Left forelimb (tissue), 1 donor: Measurements from ENCODE around the gene CCDC34.
"Not testable (repeated sequence)": the region's sequence is repeated elsewhere in the genome, so short reads cannot be mapped to it uniquely, and the experiment has no call there.

ENCODE experiments used
- DNase-seq: peaks from one replicate; pipeline ENCODE4 v3.0.0-alpha.2; 2018; ENCODE audit warnings: low spot score

CCDC34 gene

DNA sequence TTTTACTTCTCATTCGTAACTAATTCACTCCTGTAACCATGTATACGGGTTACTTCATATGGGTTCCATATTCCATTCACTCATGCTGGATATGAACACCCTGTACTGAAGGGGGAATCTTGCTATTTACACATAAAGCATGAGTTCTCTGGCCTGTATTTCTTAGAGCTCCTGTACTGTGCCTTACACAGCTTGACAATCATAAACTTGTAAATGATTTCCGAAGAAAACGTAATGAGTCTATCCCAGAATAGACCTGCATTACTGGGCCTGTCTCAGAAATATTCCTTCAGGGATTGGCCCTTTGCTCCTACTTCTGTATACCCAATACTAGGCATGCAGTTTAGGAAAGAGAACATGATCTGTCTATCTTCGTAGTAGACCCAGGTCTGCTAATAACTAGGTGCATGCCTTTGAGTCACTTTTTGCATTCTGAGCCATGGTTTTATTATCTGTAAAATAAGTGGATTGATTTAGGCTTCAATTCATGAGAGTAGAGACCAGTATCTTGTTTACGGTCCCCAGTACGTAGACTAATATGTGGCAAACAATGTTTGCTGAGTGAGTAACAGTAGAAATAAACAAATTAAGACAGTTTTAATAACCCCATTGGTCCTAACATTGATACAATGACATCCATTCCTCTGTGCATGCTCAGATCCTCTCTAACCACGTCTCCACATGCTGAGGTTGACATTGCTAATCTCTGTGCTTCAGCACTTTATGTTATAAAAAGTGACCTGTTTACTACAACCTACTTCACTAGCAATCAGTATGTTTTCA lies 1.2 kb downstream of the CCDC34 start:
- DNase-seq: no peak

DNA sequence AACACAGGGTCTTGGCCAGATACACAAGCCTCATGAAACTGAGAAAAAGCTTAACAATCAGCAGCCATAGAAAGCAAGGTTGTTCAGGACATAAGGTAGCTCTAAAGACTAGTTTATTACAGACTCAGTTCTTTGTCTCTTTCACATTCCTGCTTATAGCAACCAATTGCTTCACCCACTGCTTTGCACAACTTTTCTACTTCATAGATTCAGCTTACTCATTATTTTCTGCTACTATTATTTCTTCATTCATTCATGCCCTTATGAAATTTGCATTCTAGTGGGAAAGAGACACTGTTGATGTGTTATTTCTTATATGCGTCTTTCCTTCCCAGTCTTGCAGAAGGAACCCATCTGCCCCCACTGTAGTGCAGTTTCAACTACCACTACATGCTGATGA lies 4.7 kb downstream of the CCDC34 start:
- DNase-seq: no peak

DNA sequence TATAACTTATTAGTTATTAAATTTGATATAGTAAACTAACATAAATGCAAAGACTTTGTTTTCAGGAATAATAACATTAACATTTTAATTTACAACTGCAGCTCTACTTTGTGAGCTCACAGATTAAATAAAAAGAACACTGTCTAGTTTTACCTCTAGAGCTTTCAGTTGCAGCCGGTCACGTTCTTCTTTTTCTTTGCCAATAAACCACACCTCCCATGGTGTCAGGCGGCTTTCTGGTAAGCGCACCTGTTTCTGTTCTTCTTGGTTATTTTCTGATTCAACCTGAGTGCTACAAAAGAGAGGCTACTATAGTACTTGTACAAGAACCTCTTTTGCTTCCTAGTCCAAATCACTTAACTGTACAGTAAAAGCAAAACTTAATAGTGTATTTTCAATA lies 5.8 kb downstream of the CCDC34 start:
- DNase-seq: no peak

DNA sequence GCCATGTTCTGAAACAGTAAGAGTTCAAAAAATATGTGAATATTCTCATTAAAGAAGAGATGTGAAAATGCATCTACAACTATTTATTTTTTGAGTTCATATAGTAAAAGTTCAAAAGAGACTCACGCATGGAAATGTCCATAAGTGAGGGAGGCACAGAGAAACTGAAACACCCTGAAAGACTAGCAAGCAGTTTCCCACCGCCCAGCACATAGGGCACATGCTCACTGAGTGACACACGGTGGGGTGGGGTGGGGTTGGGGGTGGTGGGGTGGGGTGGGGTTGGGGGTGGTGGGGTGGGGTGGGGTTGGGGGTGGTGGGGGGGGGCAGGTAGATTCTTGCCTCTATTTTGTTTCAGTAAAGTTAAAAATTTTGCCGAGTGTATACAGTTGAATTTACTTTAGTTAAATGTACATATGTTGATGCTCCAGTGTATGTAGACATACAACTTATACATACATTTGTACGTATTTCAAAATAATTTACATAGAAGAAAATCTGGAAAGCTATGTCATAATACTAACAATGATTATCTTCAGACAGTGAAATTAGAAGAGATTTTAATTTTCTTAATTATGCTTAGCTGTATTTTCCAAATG lies 6.3 kb downstream of the CCDC34 start:
- no peak for DNase-seq

DNA sequence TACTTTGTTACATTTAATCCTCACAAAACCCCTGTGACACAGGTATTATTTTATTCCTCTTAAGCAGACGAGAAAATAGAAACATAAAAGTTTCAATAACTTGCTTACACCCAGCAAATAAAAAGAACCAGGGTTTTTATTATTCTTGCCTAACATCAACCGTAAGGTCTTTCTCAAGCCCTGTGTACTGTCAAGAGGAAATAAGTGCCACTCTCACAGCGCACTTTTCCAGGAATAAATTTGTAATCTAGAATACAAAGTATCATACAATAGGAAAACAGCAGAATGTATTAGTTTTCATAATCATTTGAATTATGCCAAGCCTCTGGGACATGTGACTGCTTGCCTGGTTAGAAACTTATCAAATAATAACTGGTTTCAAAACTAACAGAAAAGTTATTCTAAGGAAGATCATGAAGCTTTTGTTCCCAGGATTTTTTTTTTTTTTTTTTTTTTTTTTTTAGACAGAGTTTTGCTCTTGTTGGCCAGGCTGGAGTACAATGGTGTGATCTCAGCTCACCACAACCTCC lies 7.4 kb downstream of the CCDC34 start:
- no peak for DNase-seq

DNA sequence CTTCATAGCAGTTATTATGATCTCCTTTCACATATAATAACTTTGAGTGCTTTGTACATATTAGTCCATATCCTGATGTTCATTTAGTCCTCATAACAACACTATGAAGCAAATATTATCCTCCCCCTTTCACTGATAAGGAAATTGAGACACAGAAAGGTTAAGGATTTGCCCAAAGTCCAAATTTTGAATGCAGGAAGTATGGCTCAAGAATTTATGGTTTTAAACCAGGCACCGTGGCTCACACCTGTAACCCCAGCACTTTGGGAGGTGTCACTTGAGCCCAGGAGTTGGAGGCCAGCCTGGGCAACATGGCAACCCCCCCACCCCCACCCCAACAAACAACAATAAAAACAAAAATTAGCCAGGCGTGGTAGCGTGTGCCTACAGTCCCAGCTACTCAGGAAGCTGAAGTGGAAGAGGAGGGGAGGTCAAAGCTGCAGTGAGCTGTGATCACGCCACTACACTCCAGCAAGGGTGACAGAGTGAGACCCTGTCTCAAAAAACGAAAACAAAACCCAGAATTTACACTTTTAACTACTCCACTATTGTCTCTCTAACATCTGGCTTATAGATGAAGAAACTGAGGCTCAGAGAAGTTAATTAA lies 8.6 kb downstream of the CCDC34 start:
- no peak for DNase-seq

DNA sequence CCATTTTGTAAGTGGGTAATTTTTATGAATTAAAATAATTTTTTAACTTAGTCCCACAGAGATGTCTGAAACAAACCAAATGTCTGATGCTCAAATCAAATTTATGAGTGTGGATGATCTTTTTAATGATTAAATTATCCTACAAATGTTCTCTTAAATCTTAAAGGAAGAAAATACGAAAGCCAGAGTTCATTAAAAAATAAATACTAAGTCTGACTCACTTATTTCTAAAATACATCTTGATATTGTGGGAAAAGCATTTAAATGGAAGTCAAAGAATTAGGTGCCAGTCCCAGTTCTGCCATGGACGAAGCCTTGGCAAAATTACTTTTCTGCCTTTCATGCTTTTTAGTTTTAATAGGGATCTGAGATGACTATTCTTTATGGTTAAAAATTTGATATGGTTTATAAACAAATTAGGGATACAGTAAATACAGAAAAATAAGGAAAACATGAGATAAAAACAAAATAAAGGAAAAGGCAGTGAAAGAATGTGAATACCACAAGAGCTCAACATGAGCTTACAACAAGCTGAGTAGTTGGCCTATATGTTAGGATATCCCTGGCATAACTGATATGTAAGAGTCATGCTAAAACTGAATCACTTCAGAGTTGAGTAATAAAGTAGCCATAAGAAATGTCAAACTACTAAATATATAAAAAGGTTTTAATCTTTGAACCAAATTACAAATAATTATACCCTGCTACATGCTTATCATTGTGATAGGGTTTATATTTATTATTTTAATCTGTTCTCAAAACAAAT lies 9.2 kb downstream of the CCDC34 start:
- no peak for DNase-seq

DNA sequence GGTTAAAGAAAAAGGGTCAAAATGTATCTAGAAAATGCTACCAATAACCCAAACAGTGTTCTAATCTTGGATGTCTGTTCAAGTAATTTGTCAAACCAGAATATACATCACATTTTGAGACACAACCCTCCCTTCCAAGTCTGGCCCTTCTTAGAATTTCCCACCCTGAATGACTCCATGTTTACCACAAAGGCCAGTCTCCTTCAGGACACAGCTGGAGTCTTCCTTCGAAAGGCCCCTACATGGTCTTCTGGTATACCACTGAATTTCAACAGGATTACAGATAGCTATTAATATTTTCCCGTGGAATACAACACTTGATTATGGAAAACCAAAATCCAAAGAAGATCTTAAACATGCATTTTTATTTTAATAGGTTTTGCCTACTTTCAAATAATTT lies 10.2 kb downstream of the CCDC34 start:
- no peak for DNase-seq

DNA sequence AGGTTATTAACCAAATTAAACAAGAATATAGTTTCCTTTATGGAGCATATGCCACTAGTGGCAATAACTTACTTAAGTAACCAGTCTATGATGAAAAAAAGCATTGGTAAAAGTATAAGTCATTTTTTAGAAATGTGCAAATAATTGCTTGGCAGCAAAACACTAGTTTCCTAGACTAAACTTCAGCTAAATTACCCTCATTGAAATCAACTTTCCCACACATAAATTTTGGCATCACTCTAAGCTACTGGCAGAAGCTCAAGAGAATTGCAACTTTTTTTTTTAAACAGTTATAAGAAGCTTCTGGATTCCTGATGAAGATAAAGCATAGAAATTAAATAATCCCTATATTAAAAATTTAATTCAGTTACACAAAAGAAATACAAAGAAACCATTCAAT lies 12.5 kb downstream of the CCDC34 start:
- no peak for DNase-seq

DNA sequence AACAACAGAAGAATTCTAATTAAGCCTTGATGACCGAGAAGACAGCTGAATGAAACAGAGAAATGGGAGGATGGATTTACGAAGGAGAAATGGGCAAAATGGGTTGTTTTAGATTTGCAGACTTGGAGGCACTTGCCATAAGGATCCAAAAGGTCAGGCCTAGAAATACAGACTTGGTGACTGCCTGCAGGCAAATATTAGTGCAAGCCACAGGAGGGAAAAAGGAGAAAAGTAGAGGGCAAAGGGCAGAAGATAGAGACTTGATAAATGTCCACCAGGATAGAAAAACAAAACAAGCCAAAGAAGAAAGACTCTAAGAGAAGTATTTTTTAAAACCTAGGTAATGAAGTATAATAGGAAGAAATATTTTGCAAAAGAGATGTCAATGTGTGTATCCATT lies 13.1 kb downstream of the CCDC34 start:
- no peak for DNase-seq

DNA sequence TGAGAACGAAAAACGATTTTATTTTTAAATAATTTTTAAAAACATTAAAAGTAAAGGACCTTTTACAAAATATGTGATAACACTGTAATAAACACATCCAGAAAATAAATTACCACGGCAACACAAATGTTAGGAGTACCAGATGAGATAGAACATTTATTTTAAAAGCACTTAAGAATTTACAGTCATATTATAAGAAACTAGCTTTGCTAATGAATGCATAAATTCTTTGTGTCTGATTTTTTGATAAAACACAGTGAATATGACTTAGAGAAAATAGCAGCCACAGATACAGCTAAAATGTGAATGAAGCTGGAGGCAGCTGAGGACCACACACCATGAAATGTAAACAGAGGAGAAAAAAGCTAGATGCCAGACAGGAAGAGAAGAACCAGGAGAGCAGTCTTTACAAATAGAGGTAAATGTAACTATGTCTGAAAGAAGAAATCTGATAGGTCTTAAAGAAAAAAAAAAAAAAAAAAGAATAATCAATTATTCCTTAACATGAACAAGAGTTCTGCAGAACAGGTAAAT lies 14.6 kb downstream of the CCDC34 start:
- no peak for DNase-seq

DNA sequence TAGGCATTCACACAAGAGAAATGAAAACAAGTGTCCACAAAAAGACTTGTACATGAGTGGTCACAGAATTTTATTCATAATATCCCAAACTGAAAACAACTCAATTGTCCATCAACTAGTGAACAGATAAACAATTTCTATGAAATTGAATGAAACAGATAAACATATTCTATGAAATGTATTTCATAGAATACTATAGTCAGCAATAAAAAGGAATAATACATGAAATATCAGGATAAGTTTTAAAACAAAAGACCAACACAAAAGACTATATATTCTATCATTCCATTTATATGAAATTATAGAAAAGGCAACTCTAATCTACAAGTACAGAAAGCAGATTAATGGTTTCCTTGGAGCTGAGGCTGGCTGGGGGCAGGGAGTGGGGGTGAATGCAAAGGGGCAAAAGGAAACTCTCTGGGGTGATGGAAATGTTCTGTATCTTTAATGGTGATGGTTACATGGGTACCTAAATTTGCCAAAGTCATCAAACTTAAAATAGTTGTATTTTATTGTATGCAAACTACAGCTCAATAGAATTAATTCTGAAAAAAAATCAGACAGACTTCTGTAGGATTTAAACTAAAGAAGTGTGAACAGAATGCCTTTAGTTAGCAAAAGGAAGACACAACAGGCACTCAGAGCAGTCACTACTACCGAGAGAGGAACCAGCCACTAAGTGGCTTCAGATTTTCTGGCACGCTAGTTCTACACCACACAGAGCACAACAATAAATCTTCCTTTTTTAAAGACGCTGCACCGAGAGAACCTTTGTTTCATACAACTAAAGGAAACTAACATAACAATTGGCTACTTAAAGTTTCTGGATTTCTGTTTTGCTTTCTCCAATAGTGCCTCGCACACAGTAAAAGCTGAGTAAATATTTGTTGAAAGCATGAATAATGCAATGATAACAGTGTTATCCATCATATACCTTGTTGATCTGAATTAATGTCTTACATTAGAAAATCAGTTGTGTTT lies 15.4 kb downstream of the CCDC34 start:
- DNase-seq: no peak

DNA sequence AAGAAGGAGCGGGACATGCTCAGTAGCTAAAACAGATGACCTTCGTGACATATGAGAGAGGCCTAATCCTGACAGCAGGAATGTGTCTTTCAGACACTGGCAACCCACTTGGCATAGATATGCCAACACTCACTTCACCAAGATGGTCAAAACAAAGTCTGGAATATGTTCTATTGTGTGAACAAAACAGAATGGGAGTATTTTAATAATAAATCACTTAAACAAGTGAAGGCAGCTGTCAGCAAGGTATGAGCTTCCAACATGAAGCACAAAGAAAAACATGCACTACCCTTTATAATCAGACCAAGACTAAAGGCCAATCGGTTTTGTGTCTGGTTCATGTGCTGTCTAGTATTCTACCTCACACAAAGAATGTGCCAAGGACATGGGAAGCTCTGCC lies 23.1 kb downstream of the CCDC34 start:
- no peak for DNase-seq

DNA sequence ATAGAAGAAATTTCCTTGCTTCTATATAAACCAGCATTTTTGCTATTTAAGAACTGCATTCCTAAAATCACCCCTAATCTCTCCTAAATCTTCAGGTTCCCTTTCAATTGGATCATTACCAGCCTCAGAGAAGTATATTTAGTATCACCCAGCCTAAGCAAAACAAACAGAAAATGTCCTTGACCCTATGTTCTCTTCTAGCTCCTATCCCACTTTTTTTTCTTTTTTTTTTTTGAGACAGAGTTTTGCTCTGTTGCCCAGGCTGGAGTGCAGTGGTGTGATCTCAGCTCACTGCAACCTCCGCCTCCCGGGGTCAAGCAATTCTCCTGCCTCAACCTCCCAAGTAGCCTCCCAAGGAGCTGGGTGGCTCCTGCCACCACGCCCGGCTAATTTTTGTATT lies 28.3 kb downstream of the CCDC34 start:
- not testable (repeated sequence) for DNase-seq

DNA sequence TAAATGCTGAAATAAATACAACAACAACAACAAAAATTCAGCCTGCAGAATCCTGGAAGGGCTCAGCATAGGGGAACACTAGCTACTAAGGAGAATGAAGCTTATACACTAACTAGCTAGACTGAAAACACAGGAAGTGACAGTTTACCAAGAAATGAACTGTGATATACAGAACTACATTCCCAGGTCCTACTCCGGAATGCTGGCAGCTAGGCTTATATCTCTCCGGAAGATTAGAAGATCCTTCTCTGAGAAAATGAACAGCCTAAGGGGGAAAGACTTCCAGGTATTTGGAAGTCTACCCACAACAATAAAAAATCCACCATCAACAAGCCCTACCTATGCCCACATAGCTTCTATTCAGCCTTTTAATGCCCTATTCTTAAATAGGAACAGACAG lies 31.0 kb downstream of the CCDC34 start:
- no peak for DNase-seq

DNA sequence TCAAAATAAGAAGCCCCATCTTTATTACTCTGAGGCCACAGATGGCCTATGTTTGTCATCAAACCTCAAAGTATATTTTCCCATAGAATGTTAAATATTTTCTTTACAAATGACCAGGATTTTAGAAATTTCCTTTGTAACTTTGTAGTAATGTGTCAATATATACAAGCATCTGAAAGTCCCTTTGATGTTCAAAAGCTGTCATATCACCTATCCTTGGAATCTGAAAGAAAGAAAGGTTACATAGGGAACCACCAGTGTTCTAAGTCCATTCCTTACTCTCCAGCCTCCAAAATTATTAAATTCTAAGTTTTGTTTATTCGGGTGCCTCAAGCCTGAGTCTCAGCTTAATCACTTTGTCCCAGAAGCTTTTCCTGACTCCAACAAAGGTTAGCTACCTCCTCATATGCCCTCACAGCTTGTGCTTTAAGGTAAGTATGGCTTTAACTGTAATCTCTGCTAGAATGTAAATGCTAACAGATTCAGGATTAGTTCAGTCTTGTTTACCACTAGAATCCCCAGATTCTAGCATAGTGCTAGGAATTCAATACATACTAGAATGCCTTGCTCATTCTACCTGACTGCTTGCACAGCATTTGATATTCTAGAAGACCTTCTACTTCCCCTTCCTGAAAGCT lies 32.3 kb downstream of the CCDC34 start:
- no peak for DNase-seq

DNA sequence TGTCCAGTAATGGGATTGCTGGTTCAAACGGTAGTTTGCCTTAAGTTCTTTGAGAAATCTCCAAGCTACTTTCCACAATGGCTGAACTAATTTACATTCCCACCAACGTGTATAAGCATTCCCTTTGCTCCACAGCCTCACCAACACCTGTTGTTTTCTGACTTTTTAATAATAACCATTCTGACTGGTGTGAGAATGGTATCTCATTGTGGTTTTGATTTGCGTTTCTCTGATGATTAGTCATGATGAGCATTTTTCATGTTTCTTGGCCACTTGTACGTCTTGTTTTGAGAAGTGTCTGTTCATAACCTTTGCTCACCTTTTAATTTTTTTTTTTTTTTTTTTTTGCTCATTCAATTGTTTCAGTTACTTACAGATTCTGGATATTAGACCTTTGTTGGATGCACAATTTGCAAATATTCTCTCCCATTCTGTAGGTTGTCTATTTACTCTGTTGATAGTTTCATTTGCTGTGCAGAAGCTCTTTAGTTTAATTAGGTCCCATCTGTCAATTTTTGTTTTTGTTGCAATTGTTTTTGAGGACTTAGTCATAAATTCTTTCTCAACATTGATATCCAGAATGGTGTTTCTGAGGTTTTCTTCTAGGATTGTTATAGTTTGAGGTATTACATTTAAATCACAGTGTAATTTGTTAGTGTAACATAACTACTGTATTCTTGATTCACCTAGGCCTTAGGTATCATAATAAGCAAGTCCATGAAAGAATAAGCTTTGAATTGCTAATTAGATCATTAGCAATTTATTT lies 33.0 kb downstream of the CCDC34 start:
- DNase-seq: no peak

DNA sequence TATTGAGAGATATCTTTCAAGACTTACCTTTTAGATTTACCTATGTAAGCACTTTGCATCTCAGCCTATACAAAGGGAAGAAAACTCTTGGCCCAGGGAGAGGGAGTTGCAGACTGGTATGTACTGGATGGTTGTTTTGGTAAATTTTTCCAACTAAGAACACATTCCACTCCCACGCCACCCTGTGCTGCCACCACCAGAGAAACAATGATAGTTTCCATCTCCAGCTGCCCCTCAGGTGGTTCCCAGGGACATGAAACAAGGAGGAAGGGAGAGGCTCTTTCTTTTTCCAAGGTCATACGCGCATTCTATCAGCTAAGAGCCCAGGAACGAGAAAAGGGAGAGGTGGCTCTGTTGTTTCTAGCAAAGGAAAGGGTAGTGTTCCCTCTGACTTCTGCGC lies 34.4 kb downstream of the CCDC34 start:
- no peak for DNase-seq

DNA sequence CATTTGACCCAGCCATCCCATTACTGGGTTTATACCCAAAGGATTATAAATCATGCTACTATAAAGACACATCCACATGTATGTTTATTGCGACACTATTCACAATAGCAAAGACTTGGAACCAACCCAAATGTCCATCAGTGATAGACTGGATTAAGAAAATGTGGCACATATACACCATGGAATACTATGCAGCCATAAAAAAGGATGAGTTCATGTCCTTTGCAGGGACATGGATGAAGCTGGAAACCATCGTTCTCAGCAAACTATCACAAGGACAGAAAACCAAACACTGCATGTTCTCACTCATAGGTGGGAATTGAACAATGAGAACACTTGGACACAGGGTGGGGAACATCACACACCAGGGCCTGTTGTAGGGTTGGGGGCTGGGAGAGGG lies 36.0 kb downstream of the CCDC34 start:
- DNase-seq: not testable (repeated sequence)

DNA sequence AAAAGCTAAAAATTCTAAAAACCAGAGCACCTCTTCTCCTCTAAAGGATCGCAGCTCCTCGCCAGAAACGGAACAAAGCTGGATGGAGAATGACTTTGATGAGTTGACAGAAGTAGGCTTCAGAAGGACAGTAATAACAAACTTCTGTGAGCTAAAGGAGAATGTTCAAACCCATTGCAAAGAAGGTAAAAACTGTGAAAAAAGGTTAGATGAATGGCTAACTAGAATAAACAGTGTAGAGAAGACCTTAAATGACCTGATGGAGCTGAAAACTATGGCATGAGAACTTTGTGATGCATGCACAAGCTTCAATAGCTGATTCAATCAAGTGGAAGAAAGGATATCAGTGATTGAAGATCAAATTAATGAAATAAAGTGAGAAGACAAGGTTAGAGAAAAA lies 40.8 kb downstream of the CCDC34 start:
- not testable (repeated sequence) for DNase-seq
